ENCODE data around the gene CSGALNACT2. TPM values are rescaled to one million over a fixed set of nuclear protein-coding genes. Genes with fewer than 3 reads are reported as not detected.

CSGALNACT2 gene
- total RNA-seq, 1 donor from 2014 or later = 7.1 TPM

DNA sequence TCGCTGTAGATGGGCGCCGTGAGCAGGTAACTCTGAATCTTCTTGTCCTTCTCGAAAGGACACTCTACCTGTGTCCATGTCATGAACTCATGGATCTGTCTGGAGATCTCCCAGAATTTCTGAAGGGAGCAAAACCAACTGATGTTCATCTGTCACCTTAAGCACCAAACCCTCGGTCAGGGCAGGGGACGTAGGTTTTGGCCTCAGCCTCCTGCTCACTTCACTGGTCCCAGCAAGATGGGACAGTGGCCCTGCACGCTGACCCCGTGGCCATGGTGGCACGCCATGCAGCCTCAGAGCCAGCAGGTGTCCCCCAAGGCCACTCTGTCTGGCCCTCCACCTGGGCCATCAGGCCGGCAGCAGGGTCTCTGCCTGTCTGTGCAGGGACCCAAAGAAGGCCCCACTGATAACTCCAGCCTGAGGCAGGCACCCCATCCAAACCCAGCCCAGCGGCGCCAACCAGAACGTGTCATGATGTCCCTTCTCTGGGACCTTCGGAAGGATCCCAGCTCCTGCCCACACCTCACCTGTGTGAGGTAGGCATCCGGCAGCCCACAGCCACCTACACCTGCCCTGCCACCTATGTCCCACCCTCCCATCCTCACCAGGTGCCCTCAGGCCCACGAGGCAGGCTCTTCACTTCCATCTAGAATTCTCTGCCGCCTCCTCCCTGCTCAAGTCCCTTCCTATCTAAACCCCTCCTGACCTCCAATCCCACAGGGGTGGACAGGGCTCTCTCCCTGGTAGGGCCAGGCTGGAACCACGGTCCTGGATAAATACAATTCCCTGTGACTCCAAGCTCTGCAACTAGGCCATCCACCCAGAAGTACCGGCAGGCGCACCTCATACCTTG, 59.0 kb downstream of the CSGALNACT2 start:
- Histone ChIP-seq H3K27me3 (ENCODE audit: low read depth) (peaks cover 42% of the 10 kb centered on the region), H3K4me1 (peaks cover 6% of the 10 kb centered on the region), H3K36me3 (no peaks in the 10 kb centered on the region), H3K9me3 (replicated peaks) (no peaks in the 10 kb centered on the region), H3K27ac (replicated peaks) (no peak overlapping the region), H3K4me3 (no peak overlapping the region)
- intact Hi-C loops (cut with micrococcal nuclease) = no loop called here
- no peak for DNase-seq
- TF ChIP-seq, protein P1, sequence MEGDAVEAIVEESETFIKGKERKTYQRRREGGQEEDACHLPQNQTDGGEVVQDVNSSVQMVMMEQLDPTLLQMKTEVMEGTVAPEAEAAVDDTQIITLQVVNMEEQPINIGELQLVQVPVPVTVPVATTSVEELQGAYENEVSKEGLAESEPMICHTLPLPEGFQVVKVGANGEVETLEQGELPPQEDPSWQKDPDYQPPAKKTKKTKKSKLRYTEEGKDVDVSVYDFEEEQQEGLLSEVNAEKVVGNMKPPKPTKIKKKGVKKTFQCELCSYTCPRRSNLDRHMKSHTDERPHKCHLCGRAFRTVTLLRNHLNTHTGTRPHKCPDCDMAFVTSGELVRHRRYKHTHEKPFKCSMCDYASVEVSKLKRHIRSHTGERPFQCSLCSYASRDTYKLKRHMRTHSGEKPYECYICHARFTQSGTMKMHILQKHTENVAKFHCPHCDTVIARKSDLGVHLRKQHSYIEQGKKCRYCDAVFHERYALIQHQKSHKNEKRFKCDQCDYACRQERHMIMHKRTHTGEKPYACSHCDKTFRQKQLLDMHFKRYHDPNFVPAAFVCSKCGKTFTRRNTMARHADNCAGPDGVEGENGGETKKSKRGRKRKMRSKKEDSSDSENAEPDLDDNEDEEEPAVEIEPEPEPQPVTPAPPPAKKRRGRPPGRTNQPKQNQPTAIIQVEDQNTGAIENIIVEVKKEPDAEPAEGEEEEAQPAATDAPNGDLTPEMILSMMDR (IDR thresholded peaks at IDR 0.05; ENCODE audit: borderline replicate concordance) = no peak

DNA sequence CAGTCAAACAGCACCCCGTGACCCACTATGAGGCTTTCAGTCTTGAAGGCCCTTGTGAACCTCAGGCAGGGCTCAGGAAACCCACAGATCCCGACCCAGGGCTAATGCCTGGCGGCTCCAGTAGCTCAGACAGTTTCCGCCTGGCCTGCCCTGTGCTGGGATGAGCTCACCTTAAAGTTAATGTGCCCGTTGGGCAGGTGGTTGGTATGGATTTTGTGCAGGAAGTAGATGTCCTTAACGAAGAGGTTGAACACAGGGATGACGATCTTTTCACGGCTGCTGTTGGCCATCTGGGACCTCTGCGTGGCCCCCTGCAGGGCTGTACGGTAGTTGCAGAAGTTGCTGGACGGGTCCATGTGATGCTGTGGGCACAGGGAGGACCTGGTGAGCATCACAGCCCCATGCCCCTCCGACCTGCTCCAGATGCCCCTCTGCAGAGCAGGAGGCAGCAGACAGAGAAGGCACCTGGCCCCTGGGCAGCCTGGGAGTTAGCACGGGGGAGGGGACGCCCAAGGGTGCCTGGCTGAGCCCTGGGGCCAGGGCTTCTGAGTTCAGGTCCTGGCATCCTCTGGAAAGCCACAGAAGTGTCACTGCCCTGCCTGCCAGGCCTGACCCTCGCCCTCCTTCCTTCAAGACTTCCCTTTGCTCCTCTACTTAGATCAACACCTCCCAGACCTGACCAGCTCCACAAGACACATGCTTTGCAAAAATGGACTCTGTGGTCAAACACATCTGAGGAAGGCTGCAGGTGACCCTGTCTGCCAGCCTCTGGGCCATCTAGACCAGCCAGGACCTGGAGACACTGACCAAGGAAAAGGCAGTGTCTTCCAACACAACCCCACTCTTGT, 59.8 kb downstream of the CSGALNACT2 start:
- no peak overlapping the region for H3K4me3 ChIP-seq
- H3K4me1 ChIP-seq = peaks cover 12% of the 10 kb centered on the region
- TF ChIP-seq, protein P1 (IDR thresholded peaks at IDR 0.05; ENCODE audit: borderline replicate concordance) = no peak
- DNase-seq = no peak
- H3K27me3 ChIP-seq (ENCODE audit: low read depth) = peaks cover 47% of the 10 kb centered on the region
- intact Hi-C loops (cut with micrococcal nuclease) = no loop called here
- H3K36me3 ChIP-seq = no peaks in the 10 kb centered on the region
- no peaks in the 10 kb centered on the region for H3K9me3 ChIP-seq (replicated peaks)
- no peak overlapping the region for H3K27ac ChIP-seq (replicated peaks)

DNA sequence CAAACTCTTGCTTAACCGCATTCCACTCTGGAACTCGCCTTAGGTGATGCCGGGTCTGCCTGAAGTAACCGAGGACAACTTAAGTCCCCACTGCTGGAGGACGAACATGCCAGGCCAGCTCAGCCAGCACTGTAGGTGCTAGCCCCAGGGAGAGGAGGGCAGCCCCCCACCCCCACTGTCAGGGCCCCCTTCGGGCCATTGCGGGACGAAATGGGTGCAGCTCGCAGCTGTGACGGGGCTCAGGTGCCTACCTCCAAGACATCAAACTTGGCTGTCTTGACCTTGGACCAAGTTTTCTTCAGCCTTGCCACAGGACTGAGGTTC, 60.4 kb downstream of the CSGALNACT2 start:
- Histone ChIP-seq H3K36me3 (no peaks in the 10 kb centered on the region), H3K27me3 (ENCODE audit: low read depth) (peaks cover 47% of the 10 kb centered on the region)
- no peak for DNase-seq

DNA sequence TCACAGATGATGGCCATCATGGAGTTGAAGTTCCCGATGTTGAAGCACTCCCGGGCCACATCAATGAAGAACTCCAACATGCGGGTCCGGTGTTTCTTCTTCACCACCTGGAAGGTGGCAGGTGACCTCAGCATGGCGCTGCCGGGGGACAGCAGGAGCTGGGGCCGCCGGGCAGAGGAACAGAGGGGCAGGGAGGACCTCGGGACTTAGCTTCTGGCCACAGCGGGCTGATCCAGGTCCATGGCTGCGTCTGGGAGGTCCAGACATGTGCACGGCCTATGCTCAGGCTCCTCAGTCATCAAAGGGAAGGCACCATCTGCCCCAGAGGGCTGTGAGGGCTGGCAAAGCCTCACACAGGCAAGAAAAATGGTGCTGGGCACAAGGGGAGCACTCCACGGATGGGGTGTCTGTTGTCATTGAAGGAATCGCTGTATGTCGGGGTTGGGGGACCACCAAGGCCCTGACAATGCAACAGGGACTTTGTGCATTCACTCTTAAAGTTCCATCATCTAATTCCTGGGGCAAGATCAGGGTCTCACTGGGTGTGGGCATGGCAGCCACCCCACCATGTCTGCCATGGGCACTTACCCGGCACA, 60.9 kb downstream of the CSGALNACT2 start:
- intact Hi-C loops (cut with micrococcal nuclease) = no loop called here
- Histone ChIP-seq H3K27ac (replicated peaks) (no peak overlapping the region), H3K9me3 (replicated peaks) (no peaks in the 10 kb centered on the region), H3K4me1 (peaks cover 12% of the 10 kb centered on the region), H3K36me3 (no peaks in the 10 kb centered on the region), H3K27me3 (ENCODE audit: low read depth) (peaks cover 47% of the 10 kb centered on the region), H3K4me3 (no peak overlapping the region)
- TF ChIP-seq, protein P1 (IDR thresholded peaks at IDR 0.05; ENCODE audit: borderline replicate concordance) = no peak
- no peak for DNase-seq

More for the DNA sequence above, 60.4 kb downstream of the CSGALNACT2 start:
- no peaks in the 10 kb centered on the region for H3K9me3 ChIP-seq (replicated peaks)
- no peak overlapping the region for H3K4me3 ChIP-seq
- no peak overlapping the region for H3K27ac ChIP-seq (replicated peaks)
- intact Hi-C loops (cut with micrococcal nuclease) = no loop called here
- H3K4me1 ChIP-seq = peaks cover 12% of the 10 kb centered on the region
- TF ChIP-seq, protein P1 (IDR thresholded peaks at IDR 0.05; ENCODE audit: borderline replicate concordance) = no peak

DNA sequence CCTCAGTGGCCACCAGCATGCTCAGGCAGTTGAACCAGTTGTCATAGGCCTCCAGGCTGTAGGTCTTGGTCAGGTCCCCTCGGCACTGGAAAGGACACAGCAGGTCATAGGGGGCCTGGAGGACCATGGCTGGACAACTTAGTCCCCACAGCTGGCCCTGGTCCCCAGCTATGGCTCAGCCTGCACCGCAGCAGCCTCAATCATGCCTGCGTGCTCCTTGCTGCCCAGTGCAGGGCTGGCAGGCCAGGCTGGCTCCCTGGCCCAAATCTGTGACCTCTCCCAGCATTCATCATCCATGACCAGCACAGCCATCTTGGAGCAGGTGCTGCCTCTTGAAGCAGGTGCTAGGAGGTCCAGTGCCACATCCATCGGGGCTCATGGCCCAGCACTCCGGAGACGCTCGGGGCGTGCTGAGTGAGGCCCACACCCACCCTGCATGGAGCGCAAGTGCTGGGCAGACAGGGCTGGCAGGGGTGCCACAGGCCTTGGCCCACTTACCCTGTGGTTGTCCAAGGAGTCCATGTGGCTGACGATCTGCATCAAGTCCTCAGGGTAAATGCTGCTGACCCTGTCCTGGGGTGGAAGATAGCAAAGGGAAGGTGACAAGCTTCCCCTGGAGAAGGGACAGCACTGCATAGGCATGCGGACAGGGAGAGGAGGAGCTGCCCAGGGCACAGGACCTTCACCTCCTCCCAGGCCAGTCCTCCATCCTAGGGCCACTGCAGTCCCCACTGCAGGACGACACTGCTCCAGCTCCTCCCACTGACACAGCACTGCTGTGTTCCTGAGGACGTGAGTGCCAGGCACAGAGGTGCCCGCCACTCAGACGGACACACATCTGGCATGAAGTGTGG, 61.7 kb downstream of the CSGALNACT2 start:
- H3K9me3 ChIP-seq (replicated peaks) = no peaks in the 10 kb centered on the region
- intact Hi-C loops (cut with micrococcal nuclease) = no loop called here

More for the DNA sequence above, 61.7 kb downstream of the CSGALNACT2 start:
- TF ChIP-seq, protein P1 (IDR thresholded peaks at IDR 0.05; ENCODE audit: borderline replicate concordance) = no peak
- Histone ChIP-seq H3K27me3 (ENCODE audit: low read depth) (peaks cover 47% of the 10 kb centered on the region), H3K4me1 (peaks cover 12% of the 10 kb centered on the region), H3K4me3 (no peak overlapping the region), H3K27ac (replicated peaks) (no peak overlapping the region), H3K36me3 (no peaks in the 10 kb centered on the region)
- DNase-seq = no peak
